Raji (cell line): Measurements from ENCODE around the gene TMEM214.

Source experiments
- POLR2A ChIP-seq: IDR thresholded peaks from 2 replicates; pipeline ENCODE4 v1.6.1; 2011; ENCODE audit warnings: low read depth, low read length, control low read depth; ENCODE audit not compliant: insufficient read depth

TMEM214 gene

DNA sequence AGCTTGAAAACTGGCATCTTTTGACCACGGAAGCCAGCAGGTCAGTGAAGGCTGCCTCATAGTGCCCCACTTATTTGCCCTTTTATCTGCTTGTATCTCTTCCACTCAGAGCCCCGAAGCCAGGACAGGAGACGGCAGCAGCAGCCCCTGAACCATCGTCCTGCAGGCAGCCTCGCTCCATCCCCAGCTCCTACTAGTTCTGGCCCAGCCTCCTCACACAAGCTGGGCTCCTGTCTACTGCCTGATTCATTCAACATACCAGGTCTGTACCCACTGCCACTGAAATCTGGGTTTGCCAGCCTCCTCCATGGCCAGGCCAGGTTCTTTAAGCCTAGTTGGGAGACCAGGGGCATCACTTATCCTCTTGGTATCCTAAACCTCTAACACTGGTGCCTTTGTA, 34.6 kb downstream of the TMEM214 start:
- TF ChIP-seq POLR2A, result no peak

DNA sequence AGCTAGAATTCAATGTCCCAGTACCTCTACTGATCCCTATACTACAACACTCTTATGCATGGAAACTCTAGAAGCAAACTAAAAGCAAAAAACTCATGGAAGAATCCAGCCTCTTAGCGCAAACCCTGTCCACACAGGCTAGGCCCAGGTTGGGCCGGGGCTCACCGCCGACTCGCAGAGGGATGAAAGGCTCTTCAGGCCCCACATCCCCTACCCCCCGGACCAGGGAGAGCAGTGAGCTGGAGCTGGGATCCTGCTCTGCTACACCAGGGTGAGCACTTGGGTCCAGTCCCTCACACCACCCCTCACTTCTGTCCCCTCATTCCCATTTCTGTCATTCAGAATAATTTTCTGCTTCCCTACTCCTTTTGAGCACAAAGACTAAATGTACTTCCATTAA, 36.7 kb downstream of the TMEM214 start:
- TF ChIP-seq POLR2A, result no peak

DNA sequence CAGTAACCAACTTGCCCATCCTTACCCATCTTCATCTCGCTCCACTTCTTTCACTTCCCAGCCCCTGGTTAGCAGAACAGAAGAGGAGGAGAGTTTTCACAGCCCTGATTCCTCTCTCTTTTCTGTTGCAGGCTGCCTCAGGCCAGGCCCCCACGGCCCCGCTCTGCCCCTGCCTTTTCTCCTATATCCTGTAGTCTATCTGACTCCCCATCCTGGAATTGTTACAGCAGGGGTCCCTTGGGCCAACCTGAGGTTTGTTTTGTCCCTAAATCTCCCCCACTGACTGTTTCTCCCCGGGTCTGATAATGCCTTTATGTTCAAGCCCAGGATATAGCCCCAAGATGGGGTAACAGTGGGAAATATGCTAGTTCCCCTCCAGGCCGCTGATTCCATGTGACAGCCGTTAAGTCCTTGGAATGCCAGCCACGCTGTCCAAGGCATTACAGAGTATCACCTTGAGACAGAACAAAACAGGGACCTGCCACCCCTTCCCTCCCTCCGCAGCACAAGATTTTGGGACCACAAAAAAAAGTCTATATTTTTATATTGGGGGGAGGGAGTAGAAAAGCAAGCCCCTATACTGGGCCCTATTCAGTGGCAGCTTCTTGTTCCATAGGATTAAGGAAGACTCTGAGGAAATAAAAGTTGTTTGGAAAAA, 37.3 kb downstream of the TMEM214 start:
- TF ChIP-seq POLR2A, result no peak

DNA sequence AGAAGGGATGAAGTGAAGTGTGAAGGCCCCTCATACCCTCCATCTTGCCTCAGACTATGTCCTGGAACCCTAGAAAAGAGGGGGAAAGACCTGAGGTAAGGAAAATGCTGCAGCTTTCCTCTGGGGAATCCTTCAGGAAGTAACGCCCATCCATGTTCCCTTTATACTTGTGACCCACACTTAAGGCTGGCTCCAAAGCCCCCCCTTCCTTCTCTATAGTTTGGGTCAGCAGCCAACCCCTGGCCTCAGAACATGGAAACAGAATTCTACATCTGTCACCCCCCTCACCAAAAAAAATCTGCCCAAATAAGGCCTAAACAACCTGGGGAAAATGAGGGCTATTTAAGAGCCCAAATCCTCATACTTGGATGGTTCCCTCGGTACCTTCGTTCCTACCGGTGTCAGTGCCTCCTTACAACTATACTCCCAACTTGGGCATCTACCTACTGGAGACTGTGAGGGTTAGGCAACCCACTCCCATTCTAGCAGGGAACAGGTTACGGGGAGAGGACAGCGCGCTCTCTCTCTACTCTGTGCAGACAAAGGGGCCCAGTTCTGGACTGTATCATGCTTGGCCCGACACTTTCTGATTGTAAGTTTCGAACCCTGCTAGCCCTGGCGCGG, 38.0 kb downstream of the TMEM214 start:
- no peak for TF ChIP-seq POLR2A

DNA sequence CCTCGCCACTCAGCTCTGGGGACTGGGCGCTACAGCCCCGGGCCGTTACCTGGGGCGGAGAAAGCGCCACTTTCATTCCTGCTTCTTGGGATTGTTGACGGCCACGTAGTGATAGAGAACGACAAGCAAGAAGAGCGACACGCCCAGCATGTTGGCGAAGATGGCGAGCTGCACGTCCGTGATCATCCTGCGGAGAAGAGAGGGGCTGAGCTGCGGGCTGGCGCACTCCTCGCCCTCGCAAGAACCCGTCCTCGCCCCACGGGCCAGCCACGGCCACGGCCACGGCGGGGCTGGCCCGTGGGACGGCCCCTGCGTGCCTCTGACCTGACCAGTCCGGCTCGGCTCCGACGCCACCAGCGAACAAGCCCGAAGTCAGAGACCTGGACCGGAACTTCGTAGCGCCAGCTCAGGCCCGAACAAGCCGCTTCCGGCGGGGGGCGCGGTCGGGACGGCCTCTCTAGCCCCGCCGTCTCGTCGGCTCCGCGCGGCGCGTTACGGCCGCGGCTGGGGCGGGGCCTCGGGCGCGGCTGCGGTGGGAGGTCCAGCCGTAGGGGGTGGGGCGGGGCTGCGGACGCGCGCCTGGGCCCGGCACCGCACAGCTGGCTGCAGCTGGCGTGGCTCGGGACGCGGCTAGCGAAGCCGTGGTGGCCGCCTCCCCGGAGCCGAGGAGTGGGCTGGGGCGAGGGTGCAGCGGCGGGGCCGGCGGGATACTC, 38.7 kb downstream of the TMEM214 start, which contains the start of gene OST4:
Gene OST4 (minus strand): TSS at position 378 of the 713 bp plus-strand sequence.
- TF ChIP-seq POLR2A, result peak; percentile 90

DNA sequence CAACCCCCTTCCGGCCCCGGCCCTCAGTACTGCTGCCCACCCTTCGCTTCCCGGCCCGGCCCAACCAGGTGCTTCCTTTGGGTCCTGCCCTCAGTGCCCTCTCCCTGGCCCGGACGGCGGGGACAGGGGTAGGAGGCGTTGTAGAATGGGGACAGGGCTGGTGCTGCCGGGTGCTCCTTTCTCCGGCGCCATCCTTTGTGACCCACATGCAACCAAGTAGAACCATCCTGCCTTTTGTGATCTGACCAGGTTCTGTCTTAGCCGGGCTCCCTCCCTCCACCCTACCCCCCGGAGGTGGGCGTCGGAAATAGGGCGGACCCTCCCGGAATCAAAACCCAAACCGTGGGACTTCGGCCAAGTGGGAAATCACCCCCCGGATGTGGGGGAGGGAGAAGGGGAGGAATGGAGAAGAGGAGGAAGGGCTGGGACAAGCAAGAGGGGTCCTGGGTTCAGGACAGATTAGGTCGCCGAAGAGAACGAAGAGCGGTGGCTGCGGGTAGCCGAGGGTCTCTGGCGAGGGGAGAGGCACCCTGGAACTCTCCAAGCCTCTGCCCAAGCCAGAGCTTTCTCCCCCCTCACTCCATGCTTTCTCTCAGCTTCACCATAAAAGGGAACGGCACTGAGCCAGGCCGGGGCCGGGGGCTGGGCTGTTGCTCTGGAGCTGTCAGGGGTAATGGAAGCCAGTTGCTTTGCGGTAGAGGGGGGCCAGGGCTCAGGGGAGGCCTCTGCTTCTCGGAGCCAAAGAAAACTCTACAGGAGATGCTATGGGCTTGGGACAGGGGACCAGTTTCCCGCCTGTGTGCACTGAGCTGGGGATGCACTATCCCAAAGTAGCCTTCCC, 39.4 kb downstream of the TMEM214 start:
- TF ChIP-seq POLR2A, result no peak

DNA sequence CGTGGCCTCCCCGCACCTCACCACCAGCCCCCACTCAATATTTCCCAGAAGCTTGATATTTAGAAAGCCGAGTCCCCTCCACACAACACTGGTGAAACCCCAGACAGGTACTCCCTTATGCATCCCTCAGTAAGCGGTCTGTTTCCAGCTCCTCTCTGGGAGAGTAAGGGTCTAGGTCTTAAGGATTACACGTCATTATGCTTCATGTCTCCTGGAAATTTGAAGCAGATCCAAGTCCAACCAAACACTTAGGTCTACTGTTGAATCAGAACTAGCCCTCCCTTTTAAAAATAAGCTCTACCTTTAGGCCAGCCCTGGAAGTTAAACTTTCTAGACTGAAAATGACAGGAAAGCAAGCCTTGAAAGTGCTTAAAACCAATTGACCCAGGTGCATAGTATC, 40.2 kb downstream of the TMEM214 start:
- no peak for TF ChIP-seq POLR2A

DNA sequence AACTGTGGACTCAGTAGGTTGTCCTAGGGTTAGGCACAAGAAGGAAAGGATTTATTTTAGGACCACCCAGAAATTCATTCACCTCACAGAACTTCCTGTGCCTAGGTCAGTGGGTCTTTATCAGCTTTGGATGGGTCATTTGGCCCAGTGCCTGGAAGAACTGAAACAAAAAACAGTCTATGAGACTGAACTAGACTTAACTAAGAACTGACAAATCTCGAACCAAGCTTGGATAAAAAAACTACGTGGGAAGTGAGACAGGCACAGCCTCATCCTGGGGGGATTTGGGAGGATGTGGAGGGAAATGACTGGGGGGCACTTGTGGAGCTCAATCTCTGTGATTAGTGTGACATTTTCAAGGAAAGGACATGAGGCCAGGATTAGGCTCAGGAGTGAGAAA, 41.0 kb downstream of the TMEM214 start:
- TF ChIP-seq POLR2A, result no peak

DNA sequence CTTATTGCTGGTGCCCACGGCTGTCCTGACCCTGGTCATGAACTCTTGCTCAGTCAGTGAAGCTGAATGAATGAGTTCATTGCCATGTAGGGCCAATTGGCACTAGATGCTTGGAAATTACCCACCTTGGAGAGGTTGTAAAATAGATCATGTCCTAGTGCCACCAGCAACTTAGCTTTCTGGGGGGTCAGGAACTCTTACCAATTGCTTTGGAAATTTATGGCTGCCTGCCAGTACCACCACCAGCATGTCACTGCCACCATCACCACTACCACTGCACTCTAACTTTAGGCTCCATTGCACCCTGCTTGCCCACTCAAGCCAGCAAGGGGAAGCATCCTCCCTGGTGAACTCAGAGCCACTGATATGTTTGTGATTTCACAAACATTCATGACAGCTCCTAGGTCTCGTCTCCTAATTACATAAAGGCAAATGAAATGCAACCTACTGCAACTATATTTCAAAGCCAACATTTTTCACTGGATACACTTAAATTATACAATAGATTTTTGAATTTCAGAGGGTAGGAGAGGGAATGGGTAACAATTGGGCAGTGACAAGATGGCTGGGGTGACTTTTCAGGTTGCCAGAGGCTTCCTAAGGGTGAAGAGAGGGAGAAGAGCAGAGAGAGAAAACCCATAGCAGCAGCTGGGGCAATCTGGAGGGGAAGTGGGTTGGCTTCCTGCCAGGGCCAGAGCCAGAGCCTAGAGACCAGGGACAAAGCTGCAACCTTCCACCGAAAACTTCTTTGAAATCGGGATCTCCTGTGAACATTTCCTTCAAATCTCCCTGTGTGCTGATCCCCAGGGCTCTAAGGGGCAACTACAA, 42.2 kb downstream of the TMEM214 start:
- no peak for TF ChIP-seq POLR2A

DNA sequence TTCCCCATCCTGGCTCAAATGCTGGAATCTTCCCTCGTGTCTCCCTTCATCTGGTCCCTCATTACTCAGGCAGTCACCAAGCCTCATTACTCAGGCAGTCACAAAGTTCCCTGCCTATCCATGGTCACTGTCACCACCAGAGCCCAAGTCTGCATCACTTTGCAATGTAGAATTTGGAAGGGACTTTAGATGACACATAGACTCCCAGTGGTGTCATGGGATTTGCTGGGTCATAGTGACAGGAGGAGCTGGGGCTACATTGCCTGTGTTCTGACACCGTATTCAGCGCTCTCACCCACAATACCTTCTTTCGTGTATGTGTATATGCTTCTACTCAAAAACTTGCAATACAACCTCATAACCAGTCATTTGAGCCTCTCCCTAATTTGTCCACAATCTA, 43.6 kb downstream of the TMEM214 start:
- no peak for TF ChIP-seq POLR2A

DNA sequence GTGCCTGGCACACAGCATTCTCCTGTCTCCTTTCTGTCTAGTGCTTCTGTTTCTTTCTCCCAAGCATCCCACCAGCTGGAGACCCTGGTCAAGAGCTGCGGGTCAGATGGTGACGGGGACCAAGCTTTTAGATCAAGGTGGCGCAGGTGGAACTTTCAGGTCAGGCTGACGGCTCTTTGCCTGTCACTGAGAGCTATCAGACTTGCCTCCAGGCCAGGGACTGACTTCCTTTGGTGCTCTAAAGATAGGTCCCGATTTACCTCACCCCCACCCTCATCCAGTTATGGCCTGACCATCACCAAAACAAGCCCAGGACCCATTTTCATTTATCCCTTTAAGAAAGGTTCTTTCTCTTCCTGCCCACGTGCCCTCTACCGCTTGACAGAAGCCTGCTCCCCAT, 44.5 kb downstream of the TMEM214 start:
- TF ChIP-seq POLR2A, result no peak

DNA sequence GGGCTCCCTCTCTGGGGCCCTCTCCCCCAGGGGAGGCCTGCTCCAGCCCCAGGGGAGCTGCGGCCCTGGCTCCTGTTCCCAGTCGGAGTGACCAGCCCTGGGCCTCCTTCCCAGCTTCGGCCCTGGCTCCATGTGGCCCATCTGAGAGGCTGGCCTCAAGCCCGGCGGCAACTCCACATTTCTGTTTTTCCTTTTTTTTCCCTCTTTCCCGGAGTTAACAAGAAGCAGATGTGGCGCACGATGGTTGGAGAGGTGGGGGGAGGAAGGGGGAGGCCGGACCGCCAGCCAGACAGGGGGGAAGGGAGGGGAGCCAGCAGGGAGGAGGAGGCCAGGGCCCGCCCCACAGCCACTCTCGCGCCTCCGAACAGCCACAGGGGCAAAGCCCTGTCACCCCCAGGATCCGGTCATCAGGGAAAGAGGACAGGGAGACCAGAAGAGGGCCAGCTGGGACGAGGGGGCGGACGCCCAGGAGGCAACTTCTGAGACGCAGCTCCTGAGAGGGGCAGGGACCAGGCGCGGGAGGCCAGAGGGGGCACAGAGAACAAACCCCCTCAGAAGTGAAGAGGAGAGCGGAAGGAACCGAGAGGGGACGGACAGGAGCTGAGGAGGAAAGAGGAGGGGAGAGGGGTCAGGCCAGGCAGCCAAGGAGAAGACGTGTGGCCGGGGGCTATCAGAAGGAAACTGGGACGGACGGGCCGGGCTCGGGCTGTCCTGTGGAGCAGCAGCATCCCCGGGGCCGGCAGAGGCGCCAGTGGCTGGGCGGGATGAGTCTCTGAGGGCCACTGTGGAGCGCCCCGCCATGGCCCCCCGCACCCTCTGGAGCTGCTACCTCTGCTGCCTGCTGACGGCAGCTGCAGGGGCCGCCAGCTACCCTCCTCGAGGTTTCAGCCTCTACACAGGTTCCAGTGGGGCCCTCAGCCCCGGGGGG, 45.8 kb downstream of the TMEM214 start, which contains the start of gene EMILIN1:
Gene EMILIN1 (plus strand): TSS at position 349 of the 928 bp plus-strand sequence. CDS start 451 bp downstream, at position 800.
- no peak for TF ChIP-seq POLR2A

DNA sequence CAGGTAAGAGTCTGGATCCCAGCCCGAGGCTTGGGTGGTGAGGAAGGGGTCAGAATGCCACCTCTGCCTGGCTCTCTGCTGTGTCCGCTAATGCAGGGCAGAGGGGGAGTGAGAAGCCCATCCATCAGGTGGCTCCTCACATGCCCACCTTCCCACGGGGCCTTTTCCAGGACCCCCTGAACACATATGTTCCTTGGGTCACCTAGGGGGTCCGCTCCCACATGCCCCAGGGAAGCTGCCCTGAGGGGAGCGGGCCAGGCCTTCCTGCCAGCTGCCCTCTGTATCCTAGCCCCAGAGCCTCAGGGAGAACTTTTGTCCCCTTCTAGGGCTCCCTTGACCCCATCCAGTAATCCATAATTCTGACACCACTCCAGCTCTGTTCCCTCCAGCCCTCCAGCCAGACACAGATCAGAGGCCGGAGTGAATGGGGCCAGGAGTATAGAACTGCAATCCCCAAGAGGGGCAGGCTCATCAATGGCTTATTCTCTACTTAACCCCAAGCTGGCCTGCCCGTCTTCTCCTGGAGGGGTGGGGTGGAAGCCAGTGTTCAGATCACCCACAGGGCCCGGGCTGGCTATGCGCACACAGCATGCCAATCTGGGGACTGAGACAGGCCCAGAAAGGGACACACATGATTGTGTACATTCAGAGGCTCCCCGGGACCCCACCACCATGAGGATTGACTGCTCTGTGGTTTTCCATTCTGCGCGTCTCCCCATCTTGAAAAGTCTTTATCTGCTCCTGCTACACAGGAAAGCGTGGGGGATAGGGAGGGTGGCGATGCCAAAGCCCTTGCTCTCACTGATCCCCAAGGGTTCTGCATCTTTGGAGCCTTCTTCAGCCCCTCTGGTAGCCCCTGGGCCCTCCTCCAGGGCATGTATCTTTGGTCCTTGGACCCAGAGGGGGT, 46.7 kb downstream of the TMEM214 start:
- no peak for TF ChIP-seq POLR2A

DNA sequence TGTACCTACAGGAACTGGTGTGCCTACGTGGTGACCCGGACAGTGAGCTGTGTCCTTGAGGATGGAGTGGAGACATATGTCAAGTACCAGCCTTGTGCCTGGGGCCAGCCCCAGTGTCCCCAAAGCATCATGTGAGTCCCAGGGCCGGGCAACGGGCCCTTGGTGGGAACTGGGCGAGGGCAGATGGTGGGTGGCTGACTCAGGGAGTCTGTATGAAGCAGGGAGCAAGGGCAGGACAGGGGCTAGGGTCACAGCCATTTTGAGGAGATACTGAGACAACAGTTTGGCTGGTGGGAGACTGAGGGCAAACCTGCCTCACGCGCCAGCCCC, 47.3 kb downstream of the TMEM214 start:
- no peak for TF ChIP-seq POLR2A
